ENCODE data around the gene OR1N1. TPM values are rescaled to one million over a fixed set of nuclear protein-coding genes. Genes with fewer than 3 reads are reported as not detected.

OR1N1 gene, protein sequence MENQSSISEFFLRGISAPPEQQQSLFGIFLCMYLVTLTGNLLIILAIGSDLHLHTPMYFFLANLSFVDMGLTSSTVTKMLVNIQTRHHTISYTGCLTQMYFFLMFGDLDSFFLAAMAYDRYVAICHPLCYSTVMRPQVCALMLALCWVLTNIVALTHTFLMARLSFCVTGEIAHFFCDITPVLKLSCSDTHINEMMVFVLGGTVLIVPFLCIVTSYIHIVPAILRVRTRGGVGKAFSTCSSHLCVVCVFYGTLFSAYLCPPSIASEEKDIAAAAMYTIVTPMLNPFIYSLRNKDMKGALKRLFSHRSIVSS
- polyA plus RNA-seq: not detected in 2 replicates
- not detected in 2 replicates for polyA minus RNA-seq

DNA sequence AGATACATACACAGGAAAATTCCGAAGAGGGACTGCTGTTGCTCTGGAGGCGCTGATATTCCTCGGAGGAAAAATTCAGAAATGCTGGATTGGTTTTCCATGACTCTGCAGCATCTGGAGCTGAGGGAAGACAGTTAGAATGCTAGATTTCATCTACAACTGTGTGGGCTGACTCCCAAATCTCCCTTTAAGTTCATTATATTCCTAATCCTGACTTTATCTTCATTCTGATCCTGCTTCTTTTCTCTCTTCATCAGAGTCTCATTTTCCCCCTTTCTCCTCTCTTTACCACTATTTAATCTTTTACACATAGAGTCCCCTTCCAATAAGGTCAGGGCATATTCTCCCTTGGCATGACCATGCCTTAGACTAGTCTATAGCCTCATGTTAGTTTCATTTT lies at the start of gene OR1N1:
Gene OR1N1 (minus strand): TSS at position 101 of the 400 bp plus-strand sequence. CDS start 0 bp downstream, at position 101.
- no peak within 1 kb of the TSS for H3K9ac ChIP-seq (ENCODE audit: low read length)
- H3K4me3 ChIP-seq (ENCODE audit: low read length): no peak within 1 kb of the TSS
- no peak within 1 kb of the TSS for H3K4me2 ChIP-seq (ENCODE audit: low read length)
- no peaks in the 10 kb centered on the region for H3K36me3 ChIP-seq (ENCODE audit: insufficient read depth, low read length)
- H3K27me3 ChIP-seq (ENCODE audit: insufficient read depth, low read depth, low read length): no peaks in the 10 kb centered on the region
- TF ChIP-seq EZH2 (IDR thresholded peaks at IDR 0.05; ENCODE audit: borderline replicate concordance, insufficient read depth, low read length, poor library complexity, severe bottlenecking): no peak
- TF ChIP-seq, protein P1, sequence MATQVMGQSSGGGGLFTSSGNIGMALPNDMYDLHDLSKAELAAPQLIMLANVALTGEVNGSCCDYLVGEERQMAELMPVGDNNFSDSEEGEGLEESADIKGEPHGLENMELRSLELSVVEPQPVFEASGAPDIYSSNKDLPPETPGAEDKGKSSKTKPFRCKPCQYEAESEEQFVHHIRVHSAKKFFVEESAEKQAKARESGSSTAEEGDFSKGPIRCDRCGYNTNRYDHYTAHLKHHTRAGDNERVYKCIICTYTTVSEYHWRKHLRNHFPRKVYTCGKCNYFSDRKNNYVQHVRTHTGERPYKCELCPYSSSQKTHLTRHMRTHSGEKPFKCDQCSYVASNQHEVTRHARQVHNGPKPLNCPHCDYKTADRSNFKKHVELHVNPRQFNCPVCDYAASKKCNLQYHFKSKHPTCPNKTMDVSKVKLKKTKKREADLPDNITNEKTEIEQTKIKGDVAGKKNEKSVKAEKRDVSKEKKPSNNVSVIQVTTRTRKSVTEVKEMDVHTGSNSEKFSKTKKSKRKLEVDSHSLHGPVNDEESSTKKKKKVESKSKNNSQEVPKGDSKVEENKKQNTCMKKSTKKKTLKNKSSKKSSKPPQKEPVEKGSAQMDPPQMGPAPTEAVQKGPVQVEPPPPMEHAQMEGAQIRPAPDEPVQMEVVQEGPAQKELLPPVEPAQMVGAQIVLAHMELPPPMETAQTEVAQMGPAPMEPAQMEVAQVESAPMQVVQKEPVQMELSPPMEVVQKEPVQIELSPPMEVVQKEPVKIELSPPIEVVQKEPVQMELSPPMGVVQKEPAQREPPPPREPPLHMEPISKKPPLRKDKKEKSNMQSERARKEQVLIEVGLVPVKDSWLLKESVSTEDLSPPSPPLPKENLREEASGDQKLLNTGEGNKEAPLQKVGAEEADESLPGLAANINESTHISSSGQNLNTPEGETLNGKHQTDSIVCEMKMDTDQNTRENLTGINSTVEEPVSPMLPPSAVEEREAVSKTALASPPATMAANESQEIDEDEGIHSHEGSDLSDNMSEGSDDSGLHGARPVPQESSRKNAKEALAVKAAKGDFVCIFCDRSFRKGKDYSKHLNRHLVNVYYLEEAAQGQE (IDR thresholded peaks at IDR 0.05; ENCODE audit: borderline replicate concordance): no peak
- TF ChIP-seq, protein P2, sequence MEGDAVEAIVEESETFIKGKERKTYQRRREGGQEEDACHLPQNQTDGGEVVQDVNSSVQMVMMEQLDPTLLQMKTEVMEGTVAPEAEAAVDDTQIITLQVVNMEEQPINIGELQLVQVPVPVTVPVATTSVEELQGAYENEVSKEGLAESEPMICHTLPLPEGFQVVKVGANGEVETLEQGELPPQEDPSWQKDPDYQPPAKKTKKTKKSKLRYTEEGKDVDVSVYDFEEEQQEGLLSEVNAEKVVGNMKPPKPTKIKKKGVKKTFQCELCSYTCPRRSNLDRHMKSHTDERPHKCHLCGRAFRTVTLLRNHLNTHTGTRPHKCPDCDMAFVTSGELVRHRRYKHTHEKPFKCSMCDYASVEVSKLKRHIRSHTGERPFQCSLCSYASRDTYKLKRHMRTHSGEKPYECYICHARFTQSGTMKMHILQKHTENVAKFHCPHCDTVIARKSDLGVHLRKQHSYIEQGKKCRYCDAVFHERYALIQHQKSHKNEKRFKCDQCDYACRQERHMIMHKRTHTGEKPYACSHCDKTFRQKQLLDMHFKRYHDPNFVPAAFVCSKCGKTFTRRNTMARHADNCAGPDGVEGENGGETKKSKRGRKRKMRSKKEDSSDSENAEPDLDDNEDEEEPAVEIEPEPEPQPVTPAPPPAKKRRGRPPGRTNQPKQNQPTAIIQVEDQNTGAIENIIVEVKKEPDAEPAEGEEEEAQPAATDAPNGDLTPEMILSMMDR (IDR thresholded peaks at IDR 0.05; ENCODE audit: poor library complexity, severe bottlenecking): no peak
- no peak for TF ChIP-seq POLR2AphosphoS5 (IDR thresholded peaks at IDR 0.05)
- TF ChIP-seq TAF1 (IDR thresholded peaks at IDR 0.05; ENCODE audit: low read depth): no peak
- no peak for TF ChIP-seq RAD21 (conservative IDR thresholded peaks at IDR 0.05)
- TF ChIP-seq SMC3 (conservative IDR thresholded peaks at IDR 0.05; ENCODE audit: poor library complexity): no peak
- no peak for TF ChIP-seq EP300 (conservative IDR thresholded peaks at IDR 0.05; ENCODE audit: poor library complexity, severe bottlenecking)
- TF ChIP-seq MXI1 (conservative IDR thresholded peaks at IDR 0.05; ENCODE audit: poor library complexity, severe bottlenecking): no peak
- H4K20me1 ChIP-seq (ENCODE audit: insufficient read depth): no peaks in the 10 kb centered on the region
- H3F3A ChIP-seq (ENCODE audit: insufficient read depth, low read length, poor library complexity, severe bottlenecking): no peaks in the 10 kb centered on the region
- H2AFZ ChIP-seq (ENCODE audit: low read depth, low read length): no peak within 1 kb of the TSS
- H3K27ac ChIP-seq (ENCODE audit: low read length): no peak within 1 kb of the TSS
- no peaks in the 10 kb centered on the region for H3K79me2 ChIP-seq (replicated peaks; ENCODE audit: insufficient read depth, low read length)
- no peaks in the 10 kb centered on the region for H3K9me2 ChIP-seq (ENCODE audit: insufficient read depth, low read length)
- peaks cover 3% of the 10 kb centered on the region for H3K9me3 ChIP-seq (ENCODE audit: low read length)

DNA sequence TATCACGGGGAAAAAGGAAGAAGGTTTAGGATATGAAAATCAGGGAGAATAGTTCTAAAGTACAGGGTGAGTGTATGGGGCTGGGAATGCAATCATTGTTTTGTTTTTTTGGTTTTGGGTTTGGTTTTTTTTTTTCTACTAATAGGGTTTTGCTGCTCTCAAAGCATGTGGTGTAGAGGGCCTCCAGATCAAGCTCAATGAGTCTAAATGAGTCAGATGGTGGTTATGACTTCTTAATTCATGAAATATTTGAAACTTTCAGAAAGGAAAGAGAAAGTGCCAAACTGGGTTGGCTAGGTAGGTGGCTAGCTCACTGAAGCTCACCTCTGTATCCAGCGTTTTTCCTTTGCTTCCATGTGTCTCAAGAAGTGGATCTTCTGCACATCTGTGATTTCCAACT lies 45.4 kb upstream of the OR1N1 start:
- no peak overlapping the region for H3K9ac ChIP-seq (ENCODE audit: low read length)
- no peak for TF ChIP-seq EP300 (conservative IDR thresholded peaks at IDR 0.05; ENCODE audit: poor library complexity, severe bottlenecking)
- TF ChIP-seq TAF1 (IDR thresholded peaks at IDR 0.05; ENCODE audit: low read depth): no peak
- no peak for TF ChIP-seq SMC3 (conservative IDR thresholded peaks at IDR 0.05; ENCODE audit: poor library complexity)
- TF ChIP-seq, protein P1 (IDR thresholded peaks at IDR 0.05; ENCODE audit: borderline replicate concordance): no peak
- no peak for TF ChIP-seq RAD21 (conservative IDR thresholded peaks at IDR 0.05)
- no peak for TF ChIP-seq EZH2 (IDR thresholded peaks at IDR 0.05; ENCODE audit: borderline replicate concordance, insufficient read depth, low read length, poor library complexity, severe bottlenecking)
- TF ChIP-seq, protein P2 (IDR thresholded peaks at IDR 0.05; ENCODE audit: poor library complexity, severe bottlenecking): no peak
- TF ChIP-seq POLR2AphosphoS5 (IDR thresholded peaks at IDR 0.05): no peak
- no peak for TF ChIP-seq MXI1 (conservative IDR thresholded peaks at IDR 0.05; ENCODE audit: poor library complexity, severe bottlenecking)
- H3K36me3 ChIP-seq (ENCODE audit: insufficient read depth, low read length): no peaks in the 10 kb centered on the region
- no peak overlapping the region for H3K4me2 ChIP-seq (ENCODE audit: low read length)
- H3F3A ChIP-seq (ENCODE audit: insufficient read depth, low read length, poor library complexity, severe bottlenecking): no peaks in the 10 kb centered on the region
- no peaks in the 10 kb centered on the region for H4K20me1 ChIP-seq (ENCODE audit: insufficient read depth)
- no peaks in the 10 kb centered on the region for H3K79me2 ChIP-seq (replicated peaks; ENCODE audit: insufficient read depth, low read length)
- H3K4me3 ChIP-seq (ENCODE audit: low read length): no peak overlapping the region
- H3K9me3 ChIP-seq (ENCODE audit: low read length): no peaks in the 10 kb centered on the region
- no peak overlapping the region for H3K27ac ChIP-seq (ENCODE audit: low read length)
- no peaks in the 10 kb centered on the region for H3K9me2 ChIP-seq (ENCODE audit: insufficient read depth, low read length)
- no peaks in the 10 kb centered on the region for H3K27me3 ChIP-seq (ENCODE audit: insufficient read depth, low read depth, low read length)
- H2AFZ ChIP-seq (ENCODE audit: low read depth, low read length): no peak overlapping the region
